ENCODE measurements around the gene MYH3. TPM values are rescaled to one million over a fixed set of nuclear protein-coding genes. Genes with fewer than 3 reads are reported as not detected.

Gene MYH3
- total and polyA plus RNA-seq, 10 of the 15 experiments (the other 5 are each of a cell fraction or from before 2014, with no cell fraction given) = 0.14 to 1.4 (median 0.71) TPM

DNA sequence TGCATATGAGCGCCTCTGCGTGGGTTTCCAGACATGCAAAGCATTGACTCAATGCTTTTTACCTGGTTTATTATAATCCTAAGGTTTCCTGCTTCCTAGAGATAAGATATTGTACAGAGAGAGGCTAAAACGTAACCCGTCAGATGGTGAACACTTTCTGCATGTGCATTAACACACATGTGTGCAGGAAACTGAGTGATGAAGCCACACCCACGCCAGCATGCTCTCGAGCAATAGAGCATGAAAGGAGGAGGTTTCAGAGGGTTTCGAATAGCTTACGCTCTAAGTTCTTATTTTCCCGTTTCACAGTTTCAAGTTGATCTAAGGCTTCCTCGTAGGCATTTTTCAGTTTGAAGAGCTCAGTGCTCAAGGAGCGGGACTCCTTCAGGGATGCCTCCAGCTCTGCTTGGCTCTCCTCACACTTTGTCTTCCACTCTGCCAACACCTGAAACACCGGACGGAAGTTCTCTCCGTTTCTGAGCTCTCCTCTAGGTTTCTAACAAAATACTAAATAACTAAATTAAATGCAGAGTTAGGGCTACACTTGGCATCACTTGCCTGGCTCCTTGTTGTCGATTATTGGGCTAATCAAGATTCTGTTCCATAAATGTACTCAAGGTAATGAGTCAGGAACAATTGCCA lies 23.2 kb downstream of the MYH3 start:
- ATAC-seq = peak; percentile 99
- in situ Hi-C loops (cut with MboI) = loop anchor here (25.0 kb wide), 3 partner anchors 503 to 1003 kb away; no protein-coding TSS in a partner anchor
- Histone ChIP-seq H2AFZ (ENCODE audit: control insufficient read depth, low read depth, low read length) (peak overlapping the region; percentile 25), H3K4me2 (ENCODE audit: control insufficient read depth, insufficient read depth) (peak overlapping the region; percentile 70), H3K79me2 (ENCODE audit: control insufficient read depth, insufficient read depth, low read length) (no peaks in the 10 kb centered on the region), H3K27me3 (replicated peaks in 1 of 2; ENCODE audit: control insufficient read depth in 2 of 2, insufficient read depth in 2 of 2, low read length in 1 of 2) (no peaks in the 10 kb centered on the region), H3K9ac (ENCODE audit: control insufficient read depth, insufficient read depth, low read length) (no peak overlapping the region), H3K9me3 (replicated peaks; ENCODE audit: control insufficient read depth, insufficient read depth, low read length) (no peaks in the 10 kb centered on the region), H3K4me3 (no peak overlapping the region), H3K27ac (ENCODE audit: control insufficient read depth, insufficient read depth) (no peak overlapping the region), H4K20me1 (ENCODE audit: control insufficient read depth, insufficient read depth) (no peaks in the 10 kb centered on the region), H3K4me1 (ENCODE audit: control insufficient read depth, insufficient read depth, low read length) (peaks cover 21% of the 10 kb centered on the region), H3K36me3 (ENCODE audit: control insufficient read depth in 2 of 2, insufficient read depth in 2 of 2, low read length in 1 of 2) (no peaks in the 10 kb centered on the region; a peak in 1 of 4 replicates)
- WGBS (ENCODE audit: insufficient coverage, insufficient replicate concordance, low lambda C conversion rate, missing lambda C conversion rate) = 2% methylated on average over 15 of the region's 15 CpGs
- ChIA-PET CTCF (interaction anchor here (0.7 to 10.7 kb wide), 7 partner anchors 12 to 1302 kb away, joined by 3 to 138 read pairs (median 5); no protein-coding TSS in a partner anchor), POLR2A (no interaction called here), SMC1A (ENCODE audit: uncharacterized antibody, unreplicated experiment) (interaction anchor here (0.7 to 1.5 kb wide), 3 partner anchors 11 to 210 kb away, joined by 3 to 8 read pairs (median 4); no protein-coding TSS in a partner anchor), RAD21 (ENCODE audit: unreplicated experiment) (interaction anchor here (0.9 to 1.4 kb wide), 4 partner anchors 10 to 211 kb away, joined by 3 to 7 read pairs (median 3); no protein-coding TSS in a partner anchor)
- TF ChIP-seq RUNX3 (IDR thresholded peaks at IDR 0.05; ENCODE audit: low read length) (peak; percentile 50; the same call in 1 of the 2 replicates), SPI1 (IDR thresholded peaks at IDR 0.05; ENCODE audit: borderline replicate concordance, insufficient read depth, low read depth, low read length) (no peak), CHD1 (IDR thresholded peaks at IDR 0.05; ENCODE audit: low read depth, low read length) (no peak), TBL1XR1 (IDR thresholded peaks at IDR 0.05; ENCODE audit: low read depth, low read length) (peak; percentile 25; the same call in 1 of the 2 replicates), PAX5 (IDR thresholded peaks at IDR 0.05; ENCODE audit: borderline replicate concordance, low read depth, low read length) (peak; percentile 88; the same call in 1 of the 2 replicates), NFIC (IDR thresholded peaks at IDR 0.05; ENCODE audit: low read depth, low read length) (0 out of 2 replicates have a peak, but pooled peaks have one; percentile 29), MYB (IDR thresholded peaks at IDR 0.05; ENCODE audit: borderline replicate concordance, low read depth, low read length) (no peak), BHLHE40 (IDR thresholded peaks at IDR 0.05; ENCODE audit: borderline replicate concordance in 1 of 2, low read depth in 2 of 2, low read length in 1 of 2) (peak; percentile 54 to 59; a peak in 2 of 4 replicates), IRF4 (IDR thresholded peaks at IDR 0.05; ENCODE audit: low read depth, low read length) (peak; percentile 41; the same call in 1 of the 2 replicates), POU2F2 (IDR thresholded peaks at IDR 0.05; ENCODE audit: borderline replicate concordance, low read depth, low read length) (0 out of 3 replicates have a peak, but pooled peaks have one; percentile 17), BMI1 (IDR thresholded peaks at IDR 0.05; ENCODE audit: borderline replicate concordance) (no peak), MXI1 (IDR thresholded peaks at IDR 0.05; ENCODE audit: low read depth, low read length) (peak; percentile 53; the same call in 1 of the 2 replicates), IKZF2 (IDR thresholded peaks at IDR 0.05) (peak in 1 of 2 experiments; percentile 12; a peak in 1 of 4 replicates), KLF5 (IDR thresholded peaks at IDR 0.05; ENCODE audit: partially characterized antibody) (no peak), MAX (IDR thresholded peaks at IDR 0.05; ENCODE audit: low read depth, low read length) (peak; percentile 63), ETV6 (conservative IDR thresholded peaks at IDR 0.05 in 1 of 2, IDR thresholded peaks at IDR 0.05 in 1 of 2; ENCODE audit: borderline replicate concordance in 1 of 2, low read depth in 1 of 2) (peak in 1 of 2 experiments; percentile 60; a peak in 1 of 4 replicates), HDAC6 (IDR thresholded peaks at IDR 0.05; ENCODE audit: unreplicated experiment) (no peak), EGR1 (IDR thresholded peaks at IDR 0.05; ENCODE audit: borderline replicate concordance in 1 of 2, low read depth in 2 of 2, low read length in 2 of 2) (peak in 1 of 2 experiments; percentile 75; a peak in 1 of 3 replicates), CHD2 (IDR thresholded peaks at IDR 0.05; ENCODE audit: borderline replicate concordance, low read depth, low read length) (0 out of 2 replicates have a peak, but pooled peaks have one; percentile 17), CREB1 (IDR thresholded peaks at IDR 0.05; ENCODE audit: low read depth) (0 out of 2 replicates have a peak, but pooled peaks have one; percentile 28), ZNF384 (IDR thresholded peaks at IDR 0.05; ENCODE audit: borderline replicate concordance, low read depth, low read length) (no peak)
- TF ChIP-seq, protein P1, sequence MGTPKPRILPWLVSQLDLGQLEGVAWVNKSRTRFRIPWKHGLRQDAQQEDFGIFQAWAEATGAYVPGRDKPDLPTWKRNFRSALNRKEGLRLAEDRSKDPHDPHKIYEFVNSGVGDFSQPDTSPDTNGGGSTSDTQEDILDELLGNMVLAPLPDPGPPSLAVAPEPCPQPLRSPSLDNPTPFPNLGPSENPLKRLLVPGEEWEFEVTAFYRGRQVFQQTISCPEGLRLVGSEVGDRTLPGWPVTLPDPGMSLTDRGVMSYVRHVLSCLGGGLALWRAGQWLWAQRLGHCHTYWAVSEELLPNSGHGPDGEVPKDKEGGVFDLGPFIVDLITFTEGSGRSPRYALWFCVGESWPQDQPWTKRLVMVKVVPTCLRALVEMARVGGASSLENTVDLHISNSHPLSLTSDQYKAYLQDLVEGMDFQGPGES (IDR thresholded peaks at IDR 0.05) = no peak
- peak; percentile 98 for FAIRE-seq
- intact Hi-C loops (cut with micrococcal nuclease; ENCODE audit: unreplicated experiment) = loop anchor here (5.0 to 10.0 kb wide), 2 partner anchors 101 to 213 kb away; partner anchors contain the start of gene TMEM220
- DNase-seq (ENCODE audit: low read depth, low spot score) = peak; percentile 71
- BruUV-seq (replicated peaks) = no TSS peak

All from GM12878 (cell line).